T-helper 1 cell treated with Interleukin-12 subunit alpha and Interleukin-12 subunit beta and Interleukin-4 antibody, amounts not matched to agents 30 μg/mL and 1 μg/mL, for 36 hours (primary cell): Measurements from ENCODE around the gene CACNA1G.

ENCODE experiments used
- H3K27ac Mint-ChIP-seq: one replicate; pipeline ENCODE4 v1.8.0; 2021; ENCODE audit warnings: mild to moderate bottlenecking, mixed read lengths
- H3K27me3 Mint-ChIP-seq: one replicate; pipeline ENCODE4 v1.8.0; 2021; ENCODE audit warnings: low read depth, mixed read lengths
- H3K36me3 Mint-ChIP-seq: one replicate; pipeline ENCODE4 v1.8.0; 2021; ENCODE audit warnings: low read depth, mixed read lengths
- H3K4me1 Mint-ChIP-seq: one replicate; pipeline ENCODE4 v1.8.0; 2021; ENCODE audit warnings: low read depth, mixed read lengths
- H3K4me3 Mint-ChIP-seq: one replicate; pipeline ENCODE4 v1.8.0; 2021; ENCODE audit warnings: mild to moderate bottlenecking, moderate library complexity, mixed read lengths
- H3K9me3 Mint-ChIP-seq: one replicate; pipeline ENCODE4 v1.8.0; 2021; ENCODE audit warnings: mixed read lengths

The CACNA1G gene

GRCh38 chr17:50590946-50591737, 30.6 kb downstream of the CACNA1G start:
- Mint-ChIP-seq H3K36me3 (no peaks in the 10 kb centered on the region), H3K9me3 (no peaks in the 10 kb centered on the region), H3K27ac (no peak overlapping the region), H3K4me1 (no peaks in the 10 kb centered on the region), H3K27me3 (no peaks in the 10 kb centered on the region), H3K4me3 (no peak overlapping the region)

- Mint-ChIP-seq H3K9me3 (no peaks in the 10 kb centered on the region), H3K27ac (no peak overlapping the region), H3K4me1 (no peaks in the 10 kb centered on the region), H3K36me3 (no peaks in the 10 kb centered on the region), H3K4me3 (no peak overlapping the region), H3K27me3 (no peaks in the 10 kb centered on the region)
These were observed 32.8 kb downstream of the CACNA1G start for GRCh38 chr17:50593321-50593720.

- no peaks in the 10 kb centered on the region for H3K4me1 Mint-ChIP-seq
- H3K27me3 Mint-ChIP-seq = no peaks in the 10 kb centered on the region
- no peak overlapping the region for H3K27ac Mint-ChIP-seq
- no peaks in the 10 kb centered on the region for H3K36me3 Mint-ChIP-seq
- H3K4me3 Mint-ChIP-seq = no peak overlapping the region
- no peaks in the 10 kb centered on the region for H3K9me3 Mint-ChIP-seq
These were observed 33.8 kb downstream of the CACNA1G start for GRCh38 chr17:50594128-50594823.

- no peaks in the 10 kb centered on the region for H3K4me1 Mint-ChIP-seq
- H3K4me3 Mint-ChIP-seq = no peak overlapping the region
- no peaks in the 10 kb centered on the region for H3K9me3 Mint-ChIP-seq
- H3K36me3 Mint-ChIP-seq = no peaks in the 10 kb centered on the region
- H3K27me3 Mint-ChIP-seq = no peaks in the 10 kb centered on the region
- H3K27ac Mint-ChIP-seq = no peak overlapping the region
These were observed 34.4 kb downstream of the CACNA1G start for GRCh38 chr17:50594892-50595291.

GRCh38 chr17:50596191-50597037, 35.9 kb downstream of the CACNA1G start:
- no peaks in the 10 kb centered on the region for H3K36me3 Mint-ChIP-seq
- no peak overlapping the region for H3K27ac Mint-ChIP-seq
- no peaks in the 10 kb centered on the region for H3K27me3 Mint-ChIP-seq
- H3K4me1 Mint-ChIP-seq = no peaks in the 10 kb centered on the region
- H3K9me3 Mint-ChIP-seq = no peaks in the 10 kb centered on the region
- H3K4me3 Mint-ChIP-seq = no peak overlapping the region

- no peaks in the 10 kb centered on the region for H3K27me3 Mint-ChIP-seq
- H3K36me3 Mint-ChIP-seq = no peaks in the 10 kb centered on the region
- no peaks in the 10 kb centered on the region for H3K9me3 Mint-ChIP-seq
- H3K27ac Mint-ChIP-seq = no peak overlapping the region
- no peaks in the 10 kb centered on the region for H3K4me1 Mint-ChIP-seq
- H3K4me3 Mint-ChIP-seq = no peak overlapping the region
These were observed 38.0 kb downstream of the CACNA1G start for GRCh38 chr17:50598487-50598886.

- Mint-ChIP-seq H3K27me3 (no peaks in the 10 kb centered on the region), H3K4me1 (no peaks in the 10 kb centered on the region), H3K36me3 (no peaks in the 10 kb centered on the region), H3K4me3 (no peak overlapping the region), H3K9me3 (no peaks in the 10 kb centered on the region), H3K27ac (no peak overlapping the region)
These were observed 39.1 kb downstream of the CACNA1G start for GRCh38 chr17:50599606-50600005.

GRCh38 chr17:50601823-50602375, 41.4 kb downstream of the CACNA1G start:
- Mint-ChIP-seq H3K36me3 (no peaks in the 10 kb centered on the region), H3K4me1 (no peaks in the 10 kb centered on the region), H3K27me3 (peaks cover 15% of the 10 kb centered on the region), H3K27ac (no peak overlapping the region), H3K4me3 (no peak overlapping the region), H3K9me3 (no peaks in the 10 kb centered on the region)

- Mint-ChIP-seq H3K4me1 (no peaks in the 10 kb centered on the region), H3K27ac (no peak overlapping the region), H3K9me3 (no peaks in the 10 kb centered on the region), H3K4me3 (no peak overlapping the region), H3K36me3 (no peaks in the 10 kb centered on the region), H3K27me3 (peaks cover 16% of the 10 kb centered on the region)
These were observed 42.3 kb downstream of the CACNA1G start for GRCh38 chr17:50602836-50603235.

GRCh38 chr17:50603340-50603739, 42.8 kb downstream of the CACNA1G start:
- Mint-ChIP-seq H3K36me3 (no peaks in the 10 kb centered on the region), H3K4me3 (no peak overlapping the region)

GRCh38 chr17:50604513-50604912, 44.0 kb downstream of the CACNA1G start:
- Mint-ChIP-seq H3K27ac (no peak overlapping the region), H3K9me3 (no peaks in the 10 kb centered on the region), H3K4me1 (no peaks in the 10 kb centered on the region), H3K4me3 (no peak overlapping the region), H3K36me3 (no peaks in the 10 kb centered on the region), H3K27me3 (peaks cover 20% of the 10 kb centered on the region)

More at GRCh38 chr17:50603340-50603739, 42.8 kb downstream of the CACNA1G start:
- H3K4me1 Mint-ChIP-seq = no peaks in the 10 kb centered on the region
- H3K9me3 Mint-ChIP-seq = no peaks in the 10 kb centered on the region
- peaks cover 16% of the 10 kb centered on the region for H3K27me3 Mint-ChIP-seq
- no peak overlapping the region for H3K27ac Mint-ChIP-seq

- H3K27ac Mint-ChIP-seq = no peak overlapping the region
- H3K27me3 Mint-ChIP-seq = peaks cover 20% of the 10 kb centered on the region
- H3K4me1 Mint-ChIP-seq = no peaks in the 10 kb centered on the region
- H3K9me3 Mint-ChIP-seq = no peaks in the 10 kb centered on the region
- no peaks in the 10 kb centered on the region for H3K36me3 Mint-ChIP-seq
- no peak overlapping the region for H3K4me3 Mint-ChIP-seq
These were observed 44.9 kb downstream of the CACNA1G start for GRCh38 chr17:50605429-50605828.

- Mint-ChIP-seq H3K4me1 (no peaks in the 10 kb centered on the region), H3K36me3 (no peaks in the 10 kb centered on the region), H3K27ac (no peak overlapping the region), H3K27me3 (peaks cover 20% of the 10 kb centered on the region), H3K4me3 (no peak overlapping the region), H3K9me3 (no peaks in the 10 kb centered on the region)
These were observed 47.1 kb downstream of the CACNA1G start for GRCh38 chr17:50607522-50608175.
